Measurements from ENCODE around the gene PTBP3. TPM values are rescaled to one million over a fixed set of nuclear protein-coding genes. Genes with fewer than 3 reads are reported as not detected.

Gene PTBP3
- total RNA-seq, 1 donor from 2014 or later: 42.5 TPM

DNA sequence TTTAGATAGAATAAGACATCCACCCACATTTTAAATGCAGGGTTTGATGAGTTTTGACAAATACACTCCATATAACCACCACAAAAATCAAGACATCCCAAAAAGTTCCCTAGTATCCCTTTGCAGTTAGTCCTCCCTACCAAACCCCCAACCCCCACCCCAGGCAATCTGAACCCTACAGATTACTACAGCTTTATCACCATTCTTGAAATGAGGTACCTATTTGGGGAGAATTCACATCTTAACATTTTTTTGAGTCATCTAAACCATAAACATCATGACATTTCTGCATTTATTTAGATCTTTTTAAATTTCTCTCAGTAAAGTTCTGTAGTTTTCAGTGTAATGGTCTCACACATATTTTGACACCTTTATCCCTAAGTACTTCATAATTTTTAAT is 53.9 kb downstream of the PTBP3 start:
- Mint-ChIP-seq H3K4me3 (no peak overlapping the region), H3K36me3 (ENCODE audit: low read depth) (peaks cover 18% of the 10 kb centered on the region), H3K27ac (ENCODE audit: unreplicated experiment) (no peak overlapping the region), H3K4me1 (peaks cover 7% of the 10 kb centered on the region), H3K27me3 (ENCODE audit: low read depth) (no peaks in the 10 kb centered on the region), H3K9me3 (peaks cover 7% of the 10 kb centered on the region)
- TF ChIP-seq CTCF (conservative IDR thresholded peaks at IDR 0.05): no peak
- DNase-seq (ENCODE audit: low read depth, low spot score): no peak

DNA sequence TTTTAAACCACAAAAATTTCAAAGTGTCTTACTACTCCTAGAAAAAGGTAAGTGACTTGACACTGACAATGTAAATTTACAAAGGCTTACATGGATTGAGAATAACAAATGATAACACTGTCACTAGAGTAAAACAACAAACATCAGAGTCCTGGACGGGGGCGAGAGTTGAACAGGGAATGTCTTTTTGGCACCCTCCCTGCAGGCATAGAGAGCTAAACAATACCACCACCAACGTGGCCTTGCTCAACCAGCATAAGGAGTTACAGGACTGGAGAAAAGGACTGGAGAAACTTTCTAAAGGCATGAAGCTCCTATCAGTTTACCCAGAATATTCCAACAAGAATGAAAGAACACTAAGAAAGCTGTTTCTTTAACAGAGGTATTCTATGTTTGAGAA is 55.3 kb downstream of the PTBP3 start:
- Mint-ChIP-seq H3K36me3 (ENCODE audit: low read depth) (peaks cover 5% of the 10 kb centered on the region), H3K4me1 (peaks cover 9% of the 10 kb centered on the region), H3K27me3 (ENCODE audit: low read depth) (no peaks in the 10 kb centered on the region), H3K27ac (ENCODE audit: unreplicated experiment) (no peak overlapping the region), H3K9me3 (peaks cover 3% of the 10 kb centered on the region), H3K4me3 (no peak overlapping the region)
- DNase-seq (ENCODE audit: low read depth, low spot score): no peak
- no peak for TF ChIP-seq CTCF (conservative IDR thresholded peaks at IDR 0.05)

- no peak for DNase-seq (ENCODE audit: low read depth, low spot score)
- H3K4me3 Mint-ChIP-seq: no peak overlapping the region
Observed at GRCh38 chr9:112274600-112274999, 58.8 kb downstream of the PTBP3 start.

GRCh38 chr9:112273876-112274275 is 59.5 kb downstream of the PTBP3 start:
- Mint-ChIP-seq H3K9me3 (no peaks in the 10 kb centered on the region), H3K27ac (ENCODE audit: unreplicated experiment) (no peak overlapping the region), H3K27me3 (ENCODE audit: low read depth) (no peaks in the 10 kb centered on the region), H3K4me1 (peaks cover 9% of the 10 kb centered on the region), H3K4me3 (no peak overlapping the region), H3K36me3 (ENCODE audit: low read depth) (no peaks in the 10 kb centered on the region)
- no peak for TF ChIP-seq CTCF (conservative IDR thresholded peaks at IDR 0.05)
- no peak for DNase-seq (ENCODE audit: low read depth, low spot score)

More at GRCh38 chr9:112274600-112274999, 58.8 kb downstream of the PTBP3 start:
- no peak for TF ChIP-seq CTCF (conservative IDR thresholded peaks at IDR 0.05)
- no peaks in the 10 kb centered on the region for H3K9me3 Mint-ChIP-seq
- no peaks in the 10 kb centered on the region for H3K36me3 Mint-ChIP-seq (ENCODE audit: low read depth)
- peaks cover 9% of the 10 kb centered on the region for H3K4me1 Mint-ChIP-seq
- no peak overlapping the region for H3K27ac Mint-ChIP-seq (ENCODE audit: unreplicated experiment)
- H3K27me3 Mint-ChIP-seq (ENCODE audit: low read depth): no peaks in the 10 kb centered on the region

- H3K27ac Mint-ChIP-seq (ENCODE audit: unreplicated experiment): no peak overlapping the region
- H3K4me1 Mint-ChIP-seq: peaks cover 5% of the 10 kb centered on the region
- no peak overlapping the region for H3K4me3 Mint-ChIP-seq
- H3K27me3 Mint-ChIP-seq (ENCODE audit: low read depth): no peaks in the 10 kb centered on the region
- no peaks in the 10 kb centered on the region for H3K9me3 Mint-ChIP-seq
- no peaks in the 10 kb centered on the region for H3K36me3 Mint-ChIP-seq (ENCODE audit: low read depth)
- TF ChIP-seq CTCF (conservative IDR thresholded peaks at IDR 0.05): no peak
- no peak for DNase-seq (ENCODE audit: low read depth, low spot score)
Observed at GRCh38 chr9:112271466-112272098, 61.8 kb downstream of the PTBP3 start.

All from neural crest cell (in vitro differentiated cells).